H9 (cell line): ENCODE measurements around the gene PLAGL1. TPM values are rescaled to one million over a fixed set of nuclear protein-coding genes. Genes with fewer than 3 reads are reported as not detected.

Source experiments
- DNase-seq: peaks from one replicate; pipeline ENCODE4 v3.0.0-alpha.2; 2017
- H2AFZ ChIP-seq: one replicate; pipeline ENCODE4 v1.6.1; 2013; ENCODE audit warnings: mild to moderate bottlenecking, low read length, control low read depth, moderate library complexity
- H2AK5ac ChIP-seq: 2 replicates; pipeline ENCODE4 v1.6.1; 2013; ENCODE audit warnings: low read length, control low read depth, mixed read lengths; ENCODE audit not compliant: insufficient read length
- H2BK120ac ChIP-seq: one replicate; pipeline ENCODE4 v1.6.1; 2013; ENCODE audit warnings: low read depth, mild to moderate bottlenecking, low read length, control low read depth, inconsistent platforms; ENCODE audit not compliant: poor library complexity, severe bottlenecking
- H2BK12ac ChIP-seq: 2 replicates; pipeline ENCODE4 v1.6.1; 2013; ENCODE audit warnings: low read length, control low read depth, mixed read lengths, low read depth; ENCODE audit not compliant: insufficient read length
- H2BK15ac ChIP-seq: 2 replicates; pipeline ENCODE4 v1.6.1; 2013; ENCODE audit warnings: low read depth, low read length, control low read depth
- H2BK20ac ChIP-seq: one replicate; pipeline ENCODE4 v1.6.1; 2013; ENCODE audit warnings: low read depth, mild to moderate bottlenecking, low read length, control low read depth, inconsistent platforms; ENCODE audit not compliant: poor library complexity, severe bottlenecking
- H2BK5ac ChIP-seq: 2 replicates; pipeline ENCODE4 v1.6.1; 2013; ENCODE audit warnings: low read length, control low read depth, mixed read lengths; ENCODE audit not compliant: insufficient read length
- H3K14ac ChIP-seq: 2 replicates; pipeline ENCODE4 v1.6.1; 2013; ENCODE audit warnings: low read length, control low read depth; ENCODE audit not compliant: insufficient read depth
- H3K18ac ChIP-seq: 2 replicates; pipeline ENCODE4 v1.6.1; 2013; ENCODE audit warnings: low read depth, mild to moderate bottlenecking, mixed read lengths, low read length, control low read depth; ENCODE audit not compliant: insufficient read length
- H3K23ac ChIP-seq: 2 replicates; pipeline ENCODE4 v1.6.1; 2013; ENCODE audit warnings: low read length, control low read depth, mixed read lengths, low read depth; ENCODE audit not compliant: insufficient read length
- H3K23me2 ChIP-seq: 2 replicates; pipeline ENCODE4 v1.6.1; 2013; ENCODE audit warnings: low read depth, mild to moderate bottlenecking, mixed read lengths, low read length, control low read depth; ENCODE audit not compliant: insufficient read length, poor library complexity, severe bottlenecking
- H3K27ac ChIP-seq: 2 replicates; pipeline ENCODE4 v1.5.1; 2013; ENCODE audit warnings: low read length, control low read depth, mixed read lengths, low read depth; ENCODE audit not compliant: insufficient read length
- H3K27me3 ChIP-seq: 2 replicates; pipeline ENCODE4 v1.6.1; 2013; ENCODE audit warnings: low read length, control low read depth, inconsistent platforms; ENCODE audit not compliant: insufficient read depth
- H3K4ac ChIP-seq: 2 replicates; pipeline ENCODE4 v1.6.1; 2013; ENCODE audit warnings: low read depth, mild to moderate bottlenecking, control low read depth, inconsistent platforms, low read length, moderate library complexity
- H3K4me1 ChIP-seq: 2 replicates; pipeline ENCODE4 v1.6.1; 2013; ENCODE audit warnings: low read length, control low read depth, inconsistent platforms; ENCODE audit not compliant: insufficient read depth
- H3K4me2 ChIP-seq: 2 replicates; pipeline ENCODE4 v1.6.1; 2013; ENCODE audit warnings: low read length, control low read depth, mixed read lengths; ENCODE audit not compliant: insufficient read length, insufficient read depth
- H3K56ac ChIP-seq: 2 replicates; pipeline ENCODE4 v1.6.1; 2013; ENCODE audit warnings: low read depth, mild to moderate bottlenecking, mixed read lengths, low read length, control low read depth; ENCODE audit not compliant: insufficient read length
- H3K79me1 ChIP-seq: 2 replicates; pipeline ENCODE4 v1.6.1; 2013; ENCODE audit warnings: low read depth, mild to moderate bottlenecking, moderate library complexity, low read length, control low read depth, inconsistent platforms; ENCODE audit not compliant: insufficient read depth, poor library complexity, severe bottlenecking
- H3K79me2 ChIP-seq: 2 replicates; pipeline ENCODE4 v1.6.1; 2013; ENCODE audit warnings: low read length, control low read depth, inconsistent platforms; ENCODE audit not compliant: insufficient read depth
- H3K9ac ChIP-seq: 2 replicates; pipeline ENCODE4 v1.6.1; 2013; ENCODE audit warnings: low read length, control low read depth, mixed read lengths; ENCODE audit not compliant: insufficient read length; ENCODE audit errors: extremely low read depth
- H3K9me3 ChIP-seq: one replicate; pipeline ENCODE4 v1.6.1; 2013; ENCODE audit warnings: low read depth, low read length, inconsistent platforms; ENCODE audit not compliant: control insufficient read depth
- H3T11ph ChIP-seq: one replicate; pipeline ENCODE4 v1.6.1; 2013; ENCODE audit warnings: mild to moderate bottlenecking, low read length, control low read depth, inconsistent platforms
- H4K20me1 ChIP-seq: one replicate; pipeline ENCODE4 v1.6.1; 2013; ENCODE audit not compliant: control insufficient read depth, insufficient read length, insufficient read depth
- H4K5ac ChIP-seq: 2 replicates; pipeline ENCODE4 v1.6.1; 2013; ENCODE audit warnings: low read depth, mild to moderate bottlenecking, mixed read lengths, low read length, control low read depth; ENCODE audit not compliant: insufficient read length
- H4K8ac ChIP-seq: replicated peaks from 2 replicates; pipeline ENCODE4 v1.6.1; 2013; ENCODE audit warnings: low read length, control low read depth, mixed read lengths, low read depth; ENCODE audit not compliant: insufficient read length
- H4K91ac ChIP-seq: 2 replicates; pipeline ENCODE4 v1.6.1; 2013; ENCODE audit warnings: low read depth, mild to moderate bottlenecking, moderate library complexity, mixed read lengths, low read length, control low read depth; ENCODE audit not compliant: insufficient read length
- H3K27ac Mint-ChIP-seq, 3 experiments: 2 replicates in 2 of 3; 3 replicates in 1 of 3; pipeline ENCODE4 v1.8.0; 2020 to 2021; ENCODE audit warnings: mixed read lengths in 3 of 3, mild to moderate bottlenecking in 1 of 3, moderate library complexity in 1 of 3
- H3K27me3 Mint-ChIP-seq: 2 replicates; pipeline ENCODE4 v1.8.0; 2021; ENCODE audit warnings: low read depth, mild to moderate bottlenecking, moderate library complexity, mixed read lengths
- H3K36me3 Mint-ChIP-seq, 3 experiments: 2 replicates in 2 of 3; 3 replicates in 1 of 3; pipeline ENCODE4 v1.8.0; 2020 to 2021; ENCODE audit warnings: low read depth in 3 of 3, mixed read lengths in 3 of 3; ENCODE audit not compliant: insufficient read depth in 1 of 3
- H3K4me1 Mint-ChIP-seq, 2 experiments: 2 replicates each; pipeline ENCODE4 v1.8.0; 2020; ENCODE audit warnings: mixed read lengths in 2 of 2
- H3K4me3 Mint-ChIP-seq, 2 experiments: 2 replicates in 1 of 2; 3 replicates in 1 of 2; pipeline ENCODE4 v1.8.0; 2020 to 2021; ENCODE audit warnings: mild to moderate bottlenecking in 2 of 2, mixed read lengths in 2 of 2, moderate library complexity in 1 of 2
- H3K9me3 Mint-ChIP-seq, 2 experiments: 2 replicates in 1 of 2; 3 replicates in 1 of 2; pipeline ENCODE4 v1.8.0; 2020; ENCODE audit warnings: mild to moderate bottlenecking in 2 of 2, mixed read lengths in 2 of 2, moderate library complexity in 1 of 2
- CTCF ChIP-seq: fragments of 200-600 bp; sonication (generic); conservative IDR thresholded peaks from 3 replicates; pipeline ENCODE4 v1.8.0; 2021; ENCODE audit warnings: antibody characterized with exemption, mild to moderate bottlenecking
- WGBS: extraction: QIAGEN DNeasy Blood & Tissue Kit; methylation state at CpG from one replicate; pipeline ENCODE4 v1.1.7; 2013; ENCODE audit warnings: missing lambda C conversion rate, low lambda C conversion rate, mixed read lengths; ENCODE audit not compliant: insufficient read length; ENCODE audit errors: extremely low coverage; 5-methylcytosine and 5-hydroxymethylcytosine counted together
- total RNA-seq: library from RNA; stranded (reverse); gene quantifications from 2 replicates; pipeline ENCODE4 v1.2.1, GENCODE V29; 2021

Gene PLAGL1
- total RNA-seq, 1 experiment from 2014 or later = 1.9 TPM

- Histone ChIP-seq H3K9ac (no peak overlapping the region), H3T11ph (no peak overlapping the region), H3K23ac (no peak overlapping the region), H2BK120ac (no peak overlapping the region), H3K4me1 (peaks cover 5% of the 10 kb centered on the region; the same call in 1 of the 2 replicates), H2BK20ac (no peak overlapping the region), H3K27ac (no peak overlapping the region), H4K91ac (no peak overlapping the region), H3K79me2 (no peaks in the 10 kb centered on the region), H3K9me3 (no peaks in the 10 kb centered on the region), H4K8ac (no peak overlapping the region), H2AK5ac (no peak overlapping the region), H3K14ac (no peak overlapping the region), H2BK5ac (no peak overlapping the region), H3K18ac (no peak overlapping the region), H2BK12ac (no peak overlapping the region), H3K4me2 (no peak overlapping the region), H3K79me1 (no peaks in the 10 kb centered on the region), H2BK15ac (no peak overlapping the region), H3K4ac (no peak overlapping the region), H3K23me2 (no peaks in the 10 kb centered on the region), H4K20me1 (no peaks in the 10 kb centered on the region), H2AFZ (no peak overlapping the region), H3K56ac (no peak overlapping the region), H4K5ac (no peak overlapping the region), H3K27me3 (peaks cover 77% of the 10 kb centered on the region)
- Mint-ChIP-seq H3K27me3 (no peaks in the 10 kb centered on the region; the same call in 1 of the 2 replicates), H3K4me1 (peaks cover 55 to 57% of the 10 kb centered on the region in 2 experiments), H3K4me3 (no peak overlapping the region), H3K36me3 (no peaks in the 10 kb centered on the region), H3K27ac (no peak overlapping the region), H3K9me3 (peaks cover 0 to 7% of the 10 kb centered on the region in 2 experiments; a peak in 2 of 5 replicates)
- no peak for DNase-seq
- no CpG with 5 or more reads among the region's 2 CpGs for WGBS
- no peak for TF ChIP-seq CTCF
Measured at GRCh38 chr6:143969077-143969476, 39.0 kb downstream of the PLAGL1 start.
